Measurements from ENCODE around the gene ITGB2. TPM values are rescaled to one million over a fixed set of nuclear protein-coding genes. Genes with fewer than 3 reads are reported as not detected.
A peak's percentile ranks its signal among the peaks of the same experiment; 100 is the strongest.
"Not testable (repeated sequence)": the region's sequence is repeated elsewhere in the genome, so short reads cannot be mapped to it uniquely, and the experiment has no call there.

The ITGB2 gene
- total RNA-seq, 4 donors from 2014 or later: 33.2 to 110 (median 44.0) TPM

DNA sequence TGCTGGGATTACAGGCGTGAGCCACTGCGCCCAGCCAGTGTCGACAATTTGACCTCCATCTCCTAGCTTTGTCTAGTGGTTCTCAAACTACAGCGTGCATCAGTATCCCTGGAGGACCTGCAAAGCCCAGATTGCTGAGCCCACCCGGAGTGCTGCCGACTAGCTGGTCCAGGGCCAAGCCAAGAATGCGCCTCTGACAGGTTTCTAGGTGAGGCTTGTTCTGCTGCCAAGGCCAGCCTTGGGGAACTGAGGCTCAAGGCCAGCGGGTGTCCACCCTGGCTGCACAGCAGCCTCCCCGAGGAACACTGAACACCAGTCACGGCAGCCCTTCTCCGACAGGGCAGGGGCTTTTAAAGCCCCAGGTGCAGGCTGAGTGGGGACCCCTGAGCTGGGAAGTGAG lies 37.4 kb downstream of the ITGB2 start:
- H3K36me3 ChIP-seq: no peaks in the 10 kb centered on the region
- DNase-seq (ENCODE audit: extremely low spot score): no peak
- TF ChIP-seq EP300 (IDR thresholded peaks at IDR 0.05): no peak
- no peak for TF ChIP-seq POLR2AphosphoS5 (IDR thresholded peaks at IDR 0.05)
- no peak for TF ChIP-seq CTCF (IDR thresholded peaks at IDR 0.05)
- TF ChIP-seq POLR2A (IDR thresholded peaks at IDR 0.05; ENCODE audit: low read depth): no peak
- no peaks in the 10 kb centered on the region for H3K9me3 ChIP-seq
- no peak overlapping the region for H3K27ac ChIP-seq (replicated peaks in 1 of 4)
- H3K27me3 ChIP-seq: peaks cover 0 to 4% (median 0%) of the 10 kb centered on the region in 4 donors
- H3K4me1 ChIP-seq: peaks cover 0 to 12% (median 6%) of the 10 kb centered on the region in 4 donors
- intact Hi-C loops (cut with DNase I): no loop called here
- no peak overlapping the region for H3K4me3 ChIP-seq
- WGBS: 85% methylated on average over 8 of the region's 11 CpGs

- H3K9me3 ChIP-seq: no peaks in the 10 kb centered on the region
- no peak for DNase-seq (ENCODE audit: extremely low spot score)
- no peaks in the 10 kb centered on the region for H3K27me3 ChIP-seq
- no peaks in the 10 kb centered on the region for H3K36me3 ChIP-seq
- H3K4me1 ChIP-seq: peaks cover 0 to 12% (median 6%) of the 10 kb centered on the region in 4 donors
- 71% methylated on average over 3 of the region's 6 CpGs for WGBS
- H3K27ac ChIP-seq (replicated peaks in 1 of 4): peak overlapping the region in 3 of 4 donors; percentile 6 to 51 (median 14)
- TF ChIP-seq EP300 (IDR thresholded peaks at IDR 0.05): no peak
- no peak for TF ChIP-seq POLR2AphosphoS5 (IDR thresholded peaks at IDR 0.05)
- no peak for TF ChIP-seq POLR2A (IDR thresholded peaks at IDR 0.05; ENCODE audit: low read depth)
- no peak for TF ChIP-seq CTCF (IDR thresholded peaks at IDR 0.05)
- intact Hi-C loops (cut with DNase I): no loop called here
- H3K4me3 ChIP-seq: no peak overlapping the region
Observed at GRCh38 chr21:44881198-44881872, 39.4 kb downstream of the ITGB2 start.

DNA sequence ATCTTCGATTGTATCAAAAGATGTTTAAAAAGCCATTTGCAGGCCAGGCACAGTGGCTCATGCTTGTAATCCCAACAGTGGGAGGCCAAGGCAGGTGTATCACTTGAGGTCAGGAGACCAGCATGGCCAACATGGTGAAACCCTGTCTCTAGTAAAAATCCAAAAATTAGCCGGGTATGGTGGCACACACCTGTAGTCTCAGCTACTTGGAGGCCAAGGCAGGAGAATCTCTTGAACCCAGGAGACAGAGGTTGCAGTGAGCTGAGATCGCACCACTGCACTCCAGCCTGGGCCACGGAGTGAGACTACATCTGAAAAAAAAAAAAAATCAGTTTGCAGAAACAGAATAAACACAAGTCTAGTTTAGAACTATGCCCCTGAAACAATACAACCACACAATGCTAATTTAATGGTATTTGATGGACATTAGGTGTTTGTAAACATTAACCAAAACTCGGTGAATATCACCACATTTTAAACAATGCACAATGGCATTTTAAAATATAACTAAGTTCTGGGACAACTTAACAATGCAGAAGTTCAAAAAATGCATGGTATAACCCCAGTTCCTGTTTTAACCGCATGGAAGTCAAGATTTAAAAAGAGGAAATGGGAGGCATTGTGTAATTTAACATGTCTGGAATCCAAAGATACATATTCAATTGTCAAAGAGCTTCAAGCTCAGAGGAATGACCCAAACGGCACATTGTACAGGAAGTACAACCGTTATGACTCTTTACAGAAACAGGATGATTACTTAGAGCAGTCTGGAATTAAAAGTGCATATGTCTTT lies 40.1 kb downstream of the ITGB2 start:
- no peak for TF ChIP-seq CTCF (IDR thresholded peaks at IDR 0.05)
- no peak for TF ChIP-seq POLR2A (IDR thresholded peaks at IDR 0.05; ENCODE audit: low read depth)
- no peak for TF ChIP-seq POLR2AphosphoS5 (IDR thresholded peaks at IDR 0.05)
- no peak for TF ChIP-seq EP300 (IDR thresholded peaks at IDR 0.05)
- 59% methylated on average over 8 of the region's 8 CpGs for whole genome bisulfite sequencing
- no peak overlapping the region for H3K4me3 ChIP-seq
- no peaks in the 10 kb centered on the region for H3K9me3 ChIP-seq
- peak overlapping the region in 2 of 4 donors; percentile 22 to 27 for H3K27ac ChIP-seq (replicated peaks in 1 of 4)
- DNase-seq (ENCODE audit: extremely low spot score): no peak
- no peaks in the 10 kb centered on the region for H3K36me3 ChIP-seq
- intact Hi-C loops (cut with DNase I): no loop called here
- peaks cover 4 to 14% (median 12%) of the 10 kb centered on the region in 4 donors for H3K4me1 ChIP-seq
- H3K27me3 ChIP-seq: no peaks in the 10 kb centered on the region

GRCh38 chr21:44879238-44879637 lies 41.5 kb downstream of the ITGB2 start:
- DNase-seq (ENCODE audit: extremely low spot score); intact Hi-C loops (cut with DNase I): not testable (repeated sequence)

More at GRCh38 chr21:44879238-44879637, 41.5 kb downstream of the ITGB2 start:
- not testable (repeated sequence) for H3K9me3 ChIP-seq; H3K4me3 ChIP-seq; H3K36me3 ChIP-seq; H3K27me3 ChIP-seq; H3K27ac ChIP-seq (replicated peaks in 1 of 4)
- WGBS: 96% methylated on average over 8 of the region's 8 CpGs
- H3K4me1 ChIP-seq: peaks cover 18 to 27% (median 25%) of the 10 kb centered on the region in 4 donors
